SK-N-SH treated with all-trans-retinoic acid at 6 μM for 48 hours (cell line): ENCODE results near the gene UNC5CL.

Experiments used
- ATAC-seq: fragments of 200-7000 bp; cut with Tn5 transposase; 3 replicates; pipeline ENCODE4 v1.9.1; 2020; ENCODE audit warnings: mild to moderate bottlenecking, moderate library complexity
- ARNTL ChIP-seq: fragments of 450-650 bp; formaldehyde crosslinking; IDR thresholded peaks from 2 replicates; pipeline ENCODE4 v1.5.0; 2020; ENCODE audit warnings: low read depth, mild to moderate bottlenecking, moderate library complexity, borderline replicate concordance
- BACH2 ChIP-seq: fragments of 250-450 bp; sonication (Bioruptor Pico); IDR thresholded peaks from 2 replicates; pipeline ENCODE4 v1.9.0; 2021; ENCODE audit warnings: mild to moderate bottlenecking, borderline replicate concordance
- CREB5 ChIP-seq: fragments of 250-450 bp; sonication (Bioruptor Pico); IDR thresholded peaks from 2 replicates; pipeline ENCODE4 v1.5.1; 2020; ENCODE audit warnings: low read depth, mild to moderate bottlenecking, moderate library complexity
- CSDC2 ChIP-seq: fragments of 250-450 bp; sonication (Bioruptor Pico); IDR thresholded peaks from 2 replicates; pipeline ENCODE4 v1.5.0; 2020; ENCODE audit warnings: mild to moderate bottlenecking, moderate library complexity
- CSRNP3 ChIP-seq: fragments of 250-450 bp; sonication (Bioruptor Pico); IDR thresholded peaks from 2 replicates; pipeline ENCODE4 v1.5.1; 2021; ENCODE audit warnings: mild to moderate bottlenecking, moderate library complexity
- ESRRG ChIP-seq: fragments of 250-450 bp; sonication (Bioruptor Pico); IDR thresholded peaks from 2 replicates; pipeline ENCODE4 v1.6.1; 2021; ENCODE audit warnings: mild to moderate bottlenecking
- GLIS3 ChIP-seq: fragments of 250-450 bp; sonication (Bioruptor Pico); IDR thresholded peaks from 2 replicates; pipeline ENCODE4 v1.5.0; 2020; ENCODE audit warnings: mild to moderate bottlenecking, moderate library complexity
- ISL1 ChIP-seq: fragments of 250-450 bp; sonication (Bioruptor Pico); IDR thresholded peaks from 2 replicates; pipeline ENCODE4 v2.1.2; 2022; ENCODE audit warnings: mild to moderate bottlenecking, moderate library complexity
- OSR1 ChIP-seq: fragments of 250-450 bp; sonication (Bioruptor Pico); IDR thresholded peaks from 2 replicates; pipeline ENCODE4 v1.8.0; 2022; ENCODE audit warnings: moderate library complexity, mild to moderate bottlenecking, inconsistent platforms
- PATZ1 ChIP-seq: fragments of 250-450 bp; sonication (Bioruptor Pico); IDR thresholded peaks from 2 replicates; pipeline ENCODE4 v1.8.0; 2020; ENCODE audit warnings: mild to moderate bottlenecking, moderate library complexity, borderline replicate concordance
- POU6F1 ChIP-seq: fragments of 250-450 bp; sonication (Bioruptor Pico); IDR thresholded peaks from 2 replicates; pipeline ENCODE4 v1.8.0; 2021; ENCODE audit warnings: low read depth, mild to moderate bottlenecking, moderate library complexity, borderline replicate concordance
- PPARA ChIP-seq: fragments of 250-450 bp; sonication (Bioruptor Pico); IDR thresholded peaks from 2 replicates; pipeline ENCODE4 v1.5.0; 2020; ENCODE audit warnings: mild to moderate bottlenecking, borderline replicate concordance
- RARB ChIP-seq: fragments of 250-450 bp; sonication (Bioruptor Pico); IDR thresholded peaks from 2 replicates; pipeline ENCODE4 v1.8.0; 2021; ENCODE audit warnings: mild to moderate bottlenecking, moderate library complexity
- SNAI2 ChIP-seq: fragments of 250-450 bp; sonication (Bioruptor Pico); IDR thresholded peaks from 2 replicates; pipeline ENCODE4 v1.5.0; 2020; ENCODE audit warnings: mild to moderate bottlenecking, moderate library complexity
- TCF4 ChIP-seq: fragments of 250-450 bp; sonication (Bioruptor Pico); IDR thresholded peaks from 2 replicates; pipeline ENCODE4 v1.8.0; 2021; ENCODE audit warnings: mild to moderate bottlenecking, moderate library complexity, borderline replicate concordance
- TOX ChIP-seq: fragments of 250-450 bp; sonication (Bioruptor Pico); IDR thresholded peaks from 2 replicates; pipeline ENCODE4 v1.8.0; 2021; ENCODE audit warnings: mild to moderate bottlenecking, moderate library complexity, borderline replicate concordance
- TSHZ2 ChIP-seq: fragments of 250-450 bp; sonication (Bioruptor Pico); IDR thresholded peaks from 2 replicates; pipeline ENCODE4 v1.5.0; 2020; ENCODE audit warnings: mild to moderate bottlenecking, moderate library complexity
- ZC3H10 ChIP-seq: fragments of 250-450 bp; sonication (Bioruptor Pico); IDR thresholded peaks from 2 replicates; pipeline ENCODE4 v1.5.1; 2021; ENCODE audit warnings: mild to moderate bottlenecking, moderate library complexity
- ZFP3 ChIP-seq: fragments of 250-450 bp; sonication (Bioruptor Pico); IDR thresholded peaks from 2 replicates; pipeline ENCODE4 v1.5.0; 2020; ENCODE audit warnings: mild to moderate bottlenecking, moderate library complexity
- ZFP30 ChIP-seq: fragments of 450-650 bp; formaldehyde crosslinking; IDR thresholded peaks from 2 replicates; pipeline ENCODE4 v1.5.0; 2022; ENCODE audit warnings: mild to moderate bottlenecking, moderate library complexity
- ZNF565 ChIP-seq: fragments of 450-650 bp; formaldehyde crosslinking; conservative IDR thresholded peaks from 2 replicates; pipeline ENCODE4 v1.5.0; 2020; ENCODE audit warnings: low read depth, mild to moderate bottlenecking, moderate library complexity
- ZNF70 ChIP-seq: fragments of 450-650 bp; formaldehyde crosslinking; IDR thresholded peaks from 2 replicates; pipeline ENCODE4 v1.5.0; 2020; ENCODE audit warnings: mild to moderate bottlenecking, moderate library complexity
- ZNF8 ChIP-seq: fragments of 450-650 bp; formaldehyde crosslinking; IDR thresholded peaks from 2 replicates; pipeline ENCODE4 v1.5.0; 2020; ENCODE audit warnings: mild to moderate bottlenecking, moderate library complexity

The UNC5CL gene

GRCh38 chr6:41040101-41040939 is 1.3 kb upstream of the UNC5CL start:
- TF ChIP-seq ZNF8 (no peak), ZC3H10 (CRISPR knock-in tag) (no peak), ZFP3 (CRISPR knock-in tag) (no peak), ZFP30 (no peak), BACH2 (CRISPR knock-in tag) (no peak), PPARA (no peak), TSHZ2 (CRISPR knock-in tag) (no peak), CSDC2 (CRISPR knock-in tag) (no peak), ISL1 (CRISPR knock-in tag) (no peak), TOX (CRISPR knock-in tag) (no peak), CREB5 (CRISPR knock-in tag) (no peak), ZNF565 (CRISPR knock-in tag) (no peak), POU6F1 (CRISPR knock-in tag) (no peak), ARNTL (CRISPR knock-in tag) (no peak), PATZ1 (no peak), CSRNP3 (CRISPR knock-in tag) (no peak), ESRRG (CRISPR knock-in tag) (no peak), RARB (CRISPR knock-in tag) (no peak), ZNF70 (CRISPR knock-in tag) (no peak), GLIS3 (CRISPR knock-in tag) (no peak)
- TF ChIP-seq, all 23 proteins: peak for 0
- ATAC-seq, result peak; percentile 28; the same call in 2 of the 3 replicates

GRCh38 chr6:41038205-41038604 is 816 bp downstream of the UNC5CL start:
- no peak for ATAC-seq
- TF ChIP-seq CSDC2 (CRISPR knock-in tag) (no peak), TOX (CRISPR knock-in tag) (no peak), ZNF565 (CRISPR knock-in tag) (no peak), TCF4 (CRISPR knock-in tag) (no peak), ZFP30 (no peak), ESRRG (CRISPR knock-in tag) (no peak), TSHZ2 (CRISPR knock-in tag) (no peak), GLIS3 (CRISPR knock-in tag) (no peak), RARB (CRISPR knock-in tag) (no peak), CSRNP3 (CRISPR knock-in tag) (no peak), SNAI2 (CRISPR knock-in tag) (no peak), ZNF70 (CRISPR knock-in tag) (no peak), PPARA (no peak), OSR1 (no peak), ZNF8 (no peak)
